ENCODE measurements around the gene OR2T34. TPM values are rescaled to one million over a fixed set of nuclear protein-coding genes. Genes with fewer than 3 reads are reported as not detected.

Gene OR2T34
- total RNA-seq, 2 donors from 2014 or later = not detected

DNA sequence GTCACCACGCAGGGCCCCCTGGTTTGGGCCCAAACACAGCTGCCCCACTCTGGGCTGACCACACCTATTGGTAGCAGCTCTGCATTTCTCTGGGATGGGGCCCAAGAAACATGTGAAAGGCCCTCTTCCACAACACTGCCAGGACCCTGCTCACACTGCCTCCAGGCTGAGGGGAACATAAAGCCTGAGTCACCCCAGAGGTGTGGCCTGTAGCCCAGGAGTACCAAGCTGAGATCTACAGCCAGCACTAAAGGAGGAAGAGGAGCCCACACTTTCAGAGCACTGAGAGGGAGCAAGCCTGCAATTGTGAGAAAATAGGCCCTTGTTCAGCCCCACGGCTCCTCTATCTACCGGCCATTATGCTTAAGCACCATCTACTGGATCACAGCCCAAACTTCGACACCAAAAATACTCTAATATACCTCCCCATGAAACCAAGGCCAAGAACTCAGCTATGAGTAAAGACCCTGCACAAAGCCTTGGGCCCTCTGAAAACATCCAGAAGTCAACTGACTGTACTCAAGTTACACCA lies 37.4 kb upstream of the OR2T34 start:
- TF ChIP-seq, protein P1, sequence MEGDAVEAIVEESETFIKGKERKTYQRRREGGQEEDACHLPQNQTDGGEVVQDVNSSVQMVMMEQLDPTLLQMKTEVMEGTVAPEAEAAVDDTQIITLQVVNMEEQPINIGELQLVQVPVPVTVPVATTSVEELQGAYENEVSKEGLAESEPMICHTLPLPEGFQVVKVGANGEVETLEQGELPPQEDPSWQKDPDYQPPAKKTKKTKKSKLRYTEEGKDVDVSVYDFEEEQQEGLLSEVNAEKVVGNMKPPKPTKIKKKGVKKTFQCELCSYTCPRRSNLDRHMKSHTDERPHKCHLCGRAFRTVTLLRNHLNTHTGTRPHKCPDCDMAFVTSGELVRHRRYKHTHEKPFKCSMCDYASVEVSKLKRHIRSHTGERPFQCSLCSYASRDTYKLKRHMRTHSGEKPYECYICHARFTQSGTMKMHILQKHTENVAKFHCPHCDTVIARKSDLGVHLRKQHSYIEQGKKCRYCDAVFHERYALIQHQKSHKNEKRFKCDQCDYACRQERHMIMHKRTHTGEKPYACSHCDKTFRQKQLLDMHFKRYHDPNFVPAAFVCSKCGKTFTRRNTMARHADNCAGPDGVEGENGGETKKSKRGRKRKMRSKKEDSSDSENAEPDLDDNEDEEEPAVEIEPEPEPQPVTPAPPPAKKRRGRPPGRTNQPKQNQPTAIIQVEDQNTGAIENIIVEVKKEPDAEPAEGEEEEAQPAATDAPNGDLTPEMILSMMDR (conservative IDR thresholded peaks at IDR 0.05) = no peak
- no peak overlapping the region for H3K27ac Mint-ChIP-seq

DNA sequence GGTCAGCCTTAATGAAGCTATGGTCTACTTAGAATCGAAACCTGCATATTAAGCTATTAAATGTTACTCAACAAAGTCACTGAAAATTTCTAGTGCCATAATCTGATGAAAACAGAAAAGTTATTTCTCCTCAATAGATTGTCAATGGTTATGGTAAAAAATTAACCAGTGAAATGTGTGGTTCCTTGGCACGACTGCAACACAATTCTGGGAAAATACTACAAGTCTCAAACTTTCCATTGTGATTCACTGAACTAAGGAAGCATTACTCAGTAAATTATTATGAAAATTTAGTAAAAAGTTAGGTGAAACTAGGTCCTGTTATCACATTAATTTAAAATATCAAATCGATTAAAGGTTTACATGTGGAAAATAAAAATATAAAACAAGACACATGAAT lies 35.7 kb upstream of the OR2T34 start:
- peaks cover 91% of the 10 kb centered on the region for H3K9me3 ChIP-seq (ENCODE audit: control insufficient read depth, low read length)
- H3K36me3 Mint-ChIP-seq (ENCODE audit: low read depth) = no peaks in the 10 kb centered on the region
- H3K4me1 ChIP-seq (ENCODE audit: control insufficient read depth, insufficient read depth, low read length) = no peaks in the 10 kb centered on the region
- H3K9ac ChIP-seq (ENCODE audit: extremely low read depth, low read length, poor library complexity, severe bottlenecking) = no peak overlapping the region
- H3K27ac Mint-ChIP-seq = no peak overlapping the region
- H3K27me3 Mint-ChIP-seq (ENCODE audit: insufficient read depth) = no peaks in the 10 kb centered on the region
- no peak overlapping the region for H3K4me3 ChIP-seq (ENCODE audit: low read length)
- H3K4me3 Mint-ChIP-seq = no peak overlapping the region
- 48% methylated on average over 3 of the region's 3 CpGs; no CpG with 5 or more reads in 1 of the 2 experiments for WGBS, 2 experiments (ENCODE audit: insufficient coverage in 1 of 2, insufficient read length in 1 of 2)
- no peaks in the 10 kb centered on the region for H3K27me3 ChIP-seq (ENCODE audit: control insufficient read depth, insufficient read depth, low read length, poor library complexity, severe bottlenecking)
- H3K9me3 Mint-ChIP-seq = peaks cover 86% of the 10 kb centered on the region
- no peaks in the 10 kb centered on the region for H3K36me3 ChIP-seq (ENCODE audit: control insufficient read depth, insufficient read depth, low read length)
- H3K27ac ChIP-seq (ENCODE audit: low read depth, low read length) = no peak overlapping the region
- no peaks in the 10 kb centered on the region for H3K4me1 Mint-ChIP-seq
- TF ChIP-seq, protein P1 (conservative IDR thresholded peaks at IDR 0.05) = no peak
- DNase-seq = no peak

More for the DNA sequence above, 37.4 kb upstream of the OR2T34 start:
- Histone ChIP-seq H3K9ac (ENCODE audit: extremely low read depth, low read length, poor library complexity, severe bottlenecking) (no peak overlapping the region), H3K27me3 (ENCODE audit: control insufficient read depth, insufficient read depth, low read length, poor library complexity, severe bottlenecking) (no peaks in the 10 kb centered on the region), H3K4me3 (ENCODE audit: low read length) (no peak overlapping the region), H3K9me3 (ENCODE audit: control insufficient read depth, low read length) (peaks cover 88% of the 10 kb centered on the region), H3K4me1 (ENCODE audit: control insufficient read depth, insufficient read depth, low read length) (no peaks in the 10 kb centered on the region), H3K36me3 (ENCODE audit: control insufficient read depth, insufficient read depth, low read length) (no peaks in the 10 kb centered on the region), H3K27ac (ENCODE audit: low read depth, low read length) (no peak overlapping the region)
- WGBS, 2 experiments (ENCODE audit: insufficient coverage in 1 of 2, insufficient read length in 1 of 2) = 77% methylated on average over 4 of the region's 4 CpGs; no CpG with 5 or more reads in 1 of the 2 experiments
- no peak for DNase-seq
- H3K4me1 Mint-ChIP-seq = no peaks in the 10 kb centered on the region
- H3K9me3 Mint-ChIP-seq = peaks cover 86% of the 10 kb centered on the region
- H3K27me3 Mint-ChIP-seq (ENCODE audit: insufficient read depth) = no peaks in the 10 kb centered on the region
- H3K4me3 Mint-ChIP-seq = no peak overlapping the region
- no peaks in the 10 kb centered on the region for H3K36me3 Mint-ChIP-seq (ENCODE audit: low read depth)

DNA sequence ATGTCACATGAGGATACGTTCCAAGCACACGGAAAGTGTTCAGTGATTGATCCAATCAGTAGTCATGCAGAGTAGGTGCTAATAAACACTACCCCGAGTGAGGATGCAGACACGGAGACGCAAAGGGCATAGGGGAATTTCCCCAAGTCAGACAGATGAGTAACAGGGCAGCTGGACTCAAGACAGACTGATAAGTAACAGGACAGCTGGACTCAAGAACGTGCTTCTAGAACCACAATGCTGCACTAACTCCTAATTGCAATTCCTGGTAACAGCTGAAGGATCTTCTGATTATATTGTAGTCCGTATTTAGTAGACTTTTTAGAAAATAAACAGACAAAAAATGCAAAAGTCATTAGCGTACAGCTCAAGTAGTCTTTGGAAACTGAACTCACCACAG lies 24.8 kb upstream of the OR2T34 start:
- H3K9me3 Mint-ChIP-seq = peaks cover 81% of the 10 kb centered on the region
- H3K27me3 ChIP-seq (ENCODE audit: control insufficient read depth, insufficient read depth, low read length, poor library complexity, severe bottlenecking) = no peaks in the 10 kb centered on the region
- H3K36me3 Mint-ChIP-seq (ENCODE audit: low read depth) = no peaks in the 10 kb centered on the region
- peaks cover 79% of the 10 kb centered on the region for H3K9me3 ChIP-seq (ENCODE audit: control insufficient read depth, low read length)
- TF ChIP-seq, protein P1 (conservative IDR thresholded peaks at IDR 0.05) = no peak
- H3K27me3 Mint-ChIP-seq (ENCODE audit: insufficient read depth) = no peaks in the 10 kb centered on the region
- no peak overlapping the region for H3K4me3 Mint-ChIP-seq
- H3K36me3 ChIP-seq (ENCODE audit: control insufficient read depth, insufficient read depth, low read length) = no peaks in the 10 kb centered on the region
- DNase-seq = no peak
- no peak overlapping the region for H3K27ac ChIP-seq (ENCODE audit: low read depth, low read length)
- H3K4me1 Mint-ChIP-seq = no peaks in the 10 kb centered on the region
- H3K4me3 ChIP-seq (ENCODE audit: low read length) = no peak overlapping the region
- WGBS, 2 experiments (ENCODE audit: insufficient coverage in 1 of 2, insufficient read length in 1 of 2) = 70 to 75% methylated on average over 6 to 8 of the region's 8 CpGs
- H3K9ac ChIP-seq (ENCODE audit: extremely low read depth, low read length, poor library complexity, severe bottlenecking) = no peak overlapping the region
- H3K4me1 ChIP-seq (ENCODE audit: control insufficient read depth, insufficient read depth, low read length) = no peaks in the 10 kb centered on the region
- H3K27ac Mint-ChIP-seq = no peak overlapping the region
